ENCODE results near the gene LRRN3. TPM values are rescaled to one million over a fixed set of nuclear protein-coding genes. Genes with fewer than 3 reads are reported as not detected.

Gene LRRN3
- total RNA-seq, 1 experiment from 2014 or later, result not detected

- CTCF ChIA-PET, result interaction anchor here (0.9 kb wide), 1 partner anchor 45 kb away, joined by 5 read pairs; no protein-coding TSS in a partner anchor
- no peaks in the 10 kb centered on the region for H3F3A ChIP-seq (ENCODE audit: insufficient read depth, low read depth)
- no peaks in the 10 kb centered on the region for H3K9me3 ChIP-seq (ENCODE audit: insufficient read depth, low read depth)
- no peak overlapping the region for H3K4me3 ChIP-seq
- H3K4me1 ChIP-seq (replicated peaks; ENCODE audit: insufficient read depth), result no peaks in the 10 kb centered on the region
- H3K79me2 ChIP-seq (ENCODE audit: low read depth), result no peaks in the 10 kb centered on the region
- no peaks in the 10 kb centered on the region for H3K27me3 ChIP-seq (ENCODE audit: insufficient read depth, low read depth)
- BruUV-seq (replicated peaks), result no TSS peak
- intact Hi-C loops (cut with micrococcal nuclease; ENCODE audit: unreplicated experiment), result no loop called here
- DNase-seq, result no peak
- H3K27ac ChIP-seq, result no peak overlapping the region
- H3K4me2 ChIP-seq, result no peak overlapping the region
- no peak overlapping the region for H2AFZ ChIP-seq
- no peaks in the 10 kb centered on the region for H3K36me3 ChIP-seq (ENCODE audit: low read depth)
- H3K9me2 ChIP-seq (ENCODE audit: insufficient read depth), result peaks cover 4% of the 10 kb centered on the region; the same call in 1 of the 2 replicates
- TF ChIP-seq, protein P1, sequence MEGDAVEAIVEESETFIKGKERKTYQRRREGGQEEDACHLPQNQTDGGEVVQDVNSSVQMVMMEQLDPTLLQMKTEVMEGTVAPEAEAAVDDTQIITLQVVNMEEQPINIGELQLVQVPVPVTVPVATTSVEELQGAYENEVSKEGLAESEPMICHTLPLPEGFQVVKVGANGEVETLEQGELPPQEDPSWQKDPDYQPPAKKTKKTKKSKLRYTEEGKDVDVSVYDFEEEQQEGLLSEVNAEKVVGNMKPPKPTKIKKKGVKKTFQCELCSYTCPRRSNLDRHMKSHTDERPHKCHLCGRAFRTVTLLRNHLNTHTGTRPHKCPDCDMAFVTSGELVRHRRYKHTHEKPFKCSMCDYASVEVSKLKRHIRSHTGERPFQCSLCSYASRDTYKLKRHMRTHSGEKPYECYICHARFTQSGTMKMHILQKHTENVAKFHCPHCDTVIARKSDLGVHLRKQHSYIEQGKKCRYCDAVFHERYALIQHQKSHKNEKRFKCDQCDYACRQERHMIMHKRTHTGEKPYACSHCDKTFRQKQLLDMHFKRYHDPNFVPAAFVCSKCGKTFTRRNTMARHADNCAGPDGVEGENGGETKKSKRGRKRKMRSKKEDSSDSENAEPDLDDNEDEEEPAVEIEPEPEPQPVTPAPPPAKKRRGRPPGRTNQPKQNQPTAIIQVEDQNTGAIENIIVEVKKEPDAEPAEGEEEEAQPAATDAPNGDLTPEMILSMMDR (conservative IDR thresholded peaks at IDR 0.05), result no peak
- H4K20me1 ChIP-seq (ENCODE audit: insufficient read depth), result no peaks in the 10 kb centered on the region
- POLR2A ChIA-PET (ENCODE audit: unreplicated experiment), result no interaction called here
These were observed 31.1 kb upstream of the LRRN3 start for GRCh38 chr7:111059833-111060232.

DNA sequence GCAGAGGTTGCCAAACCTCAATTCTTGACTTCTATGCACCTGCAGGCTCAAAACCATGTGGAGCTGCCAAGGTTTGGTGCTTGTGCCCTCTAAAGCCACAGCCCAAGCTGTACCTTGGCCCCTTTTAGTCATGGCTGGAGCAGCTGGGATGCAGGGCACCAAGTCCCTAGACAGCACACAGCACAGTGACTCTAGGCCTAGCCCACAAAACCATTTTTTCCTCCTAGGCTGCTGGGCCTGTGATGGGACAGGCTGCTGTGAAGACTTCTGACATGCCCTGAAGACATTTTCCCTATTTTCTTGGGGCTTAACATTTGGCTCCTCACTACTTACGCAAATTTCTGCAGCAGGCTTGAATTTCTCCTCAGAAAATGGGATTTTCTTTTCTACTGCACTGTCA lies 27.8 kb upstream of the LRRN3 start:
- Histone ChIP-seq H3K27ac (no peak overlapping the region), H3K9me2 (ENCODE audit: insufficient read depth) (peaks cover 4% of the 10 kb centered on the region; the same call in 1 of the 2 replicates), H3K27me3 (ENCODE audit: insufficient read depth, low read depth) (no peaks in the 10 kb centered on the region), H3K79me2 (ENCODE audit: low read depth) (no peaks in the 10 kb centered on the region), H3K9me3 (ENCODE audit: insufficient read depth, low read depth) (no peaks in the 10 kb centered on the region), H3K4me2 (no peak overlapping the region), H3K36me3 (ENCODE audit: low read depth) (no peaks in the 10 kb centered on the region), H3F3A (ENCODE audit: insufficient read depth, low read depth) (no peaks in the 10 kb centered on the region), H2AFZ (no peak overlapping the region), H3K4me3 (no peak overlapping the region), H3K4me1 (replicated peaks; ENCODE audit: insufficient read depth) (no peaks in the 10 kb centered on the region), H4K20me1 (ENCODE audit: insufficient read depth) (no peaks in the 10 kb centered on the region)
- ChIA-PET POLR2A (ENCODE audit: unreplicated experiment) (no interaction called here), CTCF (no interaction called here)
- BruUV-seq (replicated peaks), result no TSS peak
- DNase-seq, result no peak
- intact Hi-C loops (cut with micrococcal nuclease; ENCODE audit: unreplicated experiment), result no loop called here
- TF ChIP-seq, protein P1 (conservative IDR thresholded peaks at IDR 0.05), result no peak
- TF ChIP-seq EZH2 (IDR thresholded peaks at IDR 0.05; ENCODE audit: low read depth), result no peak

- intact Hi-C loops (cut with micrococcal nuclease; ENCODE audit: unreplicated experiment), result no loop called here
- H3K27ac ChIP-seq, result no peak overlapping the region
- H3K4me1 ChIP-seq (replicated peaks; ENCODE audit: insufficient read depth), result no peaks in the 10 kb centered on the region
- no peaks in the 10 kb centered on the region; the same call in 1 of the 2 replicates for H3F3A ChIP-seq (ENCODE audit: insufficient read depth, low read depth)
- ChIA-PET CTCF (no interaction called here), POLR2A (ENCODE audit: unreplicated experiment) (no interaction called here)
- BruUV-seq (replicated peaks), result no TSS peak
- no peak overlapping the region for H2AFZ ChIP-seq
- no peaks in the 10 kb centered on the region for H3K36me3 ChIP-seq (ENCODE audit: low read depth)
- no peaks in the 10 kb centered on the region for H4K20me1 ChIP-seq (ENCODE audit: insufficient read depth)
- H3K4me2 ChIP-seq, result no peak overlapping the region
- H3K27me3 ChIP-seq (ENCODE audit: insufficient read depth, low read depth), result no peaks in the 10 kb centered on the region
- no peaks in the 10 kb centered on the region for H3K9me3 ChIP-seq (ENCODE audit: insufficient read depth, low read depth)
- H3K4me3 ChIP-seq, result no peak overlapping the region
- no peak for DNase-seq
- H3K79me2 ChIP-seq (ENCODE audit: low read depth), result no peaks in the 10 kb centered on the region
- TF ChIP-seq EZH2 (IDR thresholded peaks at IDR 0.05; ENCODE audit: low read depth), result no peak
- TF ChIP-seq, protein P1 (conservative IDR thresholded peaks at IDR 0.05), result no peak
- no peaks in the 10 kb centered on the region for H3K9me2 ChIP-seq (ENCODE audit: insufficient read depth)
These were observed 23.7 kb upstream of the LRRN3 start for GRCh38 chr7:111067251-111067650.

All from PC-9 (cell line).